ES-I3 (cell line): ENCODE results near the gene MOCOS.

Source experiments
- H3K36me3 ChIP-seq: 2 replicates; pipeline ENCODE4 v1.6.1; 2013; ENCODE audit warnings: mild to moderate bottlenecking, low read length, control low read depth, moderate library complexity; ENCODE audit not compliant: insufficient read depth
- H3K4me1 ChIP-seq: 2 replicates; pipeline ENCODE4 v1.6.1; 2013; ENCODE audit warnings: mild to moderate bottlenecking, control low read depth, low read length; ENCODE audit not compliant: insufficient read depth
- H3K9ac ChIP-seq: 2 replicates; pipeline ENCODE4 v1.6.1; 2013; ENCODE audit warnings: low read depth, mild to moderate bottlenecking, low read length, moderate library complexity
- H3K9me3 ChIP-seq: 2 replicates; pipeline ENCODE4 v1.6.1; 2013; ENCODE audit warnings: mild to moderate bottlenecking, low read length, moderate library complexity; ENCODE audit not compliant: control insufficient read depth, insufficient read depth

MOCOS gene

DNA sequence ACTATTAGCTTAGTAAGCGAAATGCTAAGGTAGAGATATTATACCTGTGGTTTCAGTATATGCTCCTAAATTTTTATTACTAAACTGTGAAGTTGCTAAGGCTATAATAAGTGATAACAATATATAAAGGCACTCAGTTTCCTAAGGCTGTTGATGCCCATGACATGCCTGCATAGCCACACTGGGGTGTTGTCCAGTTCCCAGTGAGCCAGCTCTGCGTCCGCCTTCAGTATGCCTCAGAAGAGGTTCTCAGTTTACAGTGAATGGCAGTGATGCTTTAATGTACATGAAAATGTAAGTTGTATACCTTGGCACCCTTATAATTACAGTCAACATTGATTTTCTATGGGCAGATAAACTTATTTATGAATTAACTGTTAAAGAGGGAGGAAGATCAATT is 117.4 kb downstream of the MOCOS start:
- peaks cover 9% of the 10 kb centered on the region; the same call in 1 of the 2 replicates for H3K4me1 ChIP-seq
- no peaks in the 10 kb centered on the region for H3K9me3 ChIP-seq
- no peak overlapping the region for H3K9ac ChIP-seq
- H3K36me3 ChIP-seq, result no peaks in the 10 kb centered on the region

DNA sequence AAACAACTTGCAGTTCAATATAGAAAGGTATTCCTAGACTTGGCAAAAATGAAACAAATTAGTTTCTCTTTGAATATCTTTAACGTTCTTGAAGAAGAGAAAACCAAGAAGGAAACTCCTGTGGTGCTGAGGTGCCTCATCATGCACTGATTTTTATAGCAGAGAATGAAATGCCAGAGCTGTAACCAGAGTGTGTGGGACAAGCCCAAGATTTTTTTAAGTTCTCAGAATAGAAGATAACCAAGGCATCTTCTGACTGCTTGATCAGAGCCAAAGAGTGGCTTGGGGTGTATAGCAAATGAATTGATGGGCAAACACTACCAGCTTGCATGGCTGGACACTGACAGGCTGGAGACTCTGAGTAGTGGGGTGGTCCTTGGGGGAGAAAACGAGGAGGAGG is 118.1 kb downstream of the MOCOS start:
- no peak overlapping the region for H3K9ac ChIP-seq
- H3K9me3 ChIP-seq, result no peaks in the 10 kb centered on the region
- peaks cover 9% of the 10 kb centered on the region; the same call in 1 of the 2 replicates for H3K4me1 ChIP-seq
- no peaks in the 10 kb centered on the region for H3K36me3 ChIP-seq

DNA sequence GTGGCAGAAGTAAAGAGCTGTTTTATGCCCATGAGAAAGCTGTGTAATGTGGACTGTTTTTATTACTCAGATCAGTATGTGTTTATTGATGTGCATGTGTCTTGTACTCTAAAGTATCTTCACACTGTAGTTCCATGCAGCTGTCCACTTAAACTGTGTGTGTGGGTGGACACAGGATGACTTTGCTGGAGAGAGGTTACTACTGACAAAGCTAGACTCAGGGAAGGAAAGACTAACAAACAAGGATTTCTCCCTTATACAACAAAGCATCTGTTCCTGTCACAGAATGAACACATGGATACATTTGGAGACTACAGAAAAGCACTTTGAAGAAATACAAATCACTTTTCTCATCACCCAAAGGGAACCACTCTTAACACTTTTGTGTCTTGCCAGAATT is 120.2 kb downstream of the MOCOS start:
- Histone ChIP-seq H3K9me3 (no peaks in the 10 kb centered on the region), H3K4me1 (peaks cover 9% of the 10 kb centered on the region; the same call in 1 of the 2 replicates), H3K36me3 (no peaks in the 10 kb centered on the region), H3K9ac (no peak overlapping the region)

DNA sequence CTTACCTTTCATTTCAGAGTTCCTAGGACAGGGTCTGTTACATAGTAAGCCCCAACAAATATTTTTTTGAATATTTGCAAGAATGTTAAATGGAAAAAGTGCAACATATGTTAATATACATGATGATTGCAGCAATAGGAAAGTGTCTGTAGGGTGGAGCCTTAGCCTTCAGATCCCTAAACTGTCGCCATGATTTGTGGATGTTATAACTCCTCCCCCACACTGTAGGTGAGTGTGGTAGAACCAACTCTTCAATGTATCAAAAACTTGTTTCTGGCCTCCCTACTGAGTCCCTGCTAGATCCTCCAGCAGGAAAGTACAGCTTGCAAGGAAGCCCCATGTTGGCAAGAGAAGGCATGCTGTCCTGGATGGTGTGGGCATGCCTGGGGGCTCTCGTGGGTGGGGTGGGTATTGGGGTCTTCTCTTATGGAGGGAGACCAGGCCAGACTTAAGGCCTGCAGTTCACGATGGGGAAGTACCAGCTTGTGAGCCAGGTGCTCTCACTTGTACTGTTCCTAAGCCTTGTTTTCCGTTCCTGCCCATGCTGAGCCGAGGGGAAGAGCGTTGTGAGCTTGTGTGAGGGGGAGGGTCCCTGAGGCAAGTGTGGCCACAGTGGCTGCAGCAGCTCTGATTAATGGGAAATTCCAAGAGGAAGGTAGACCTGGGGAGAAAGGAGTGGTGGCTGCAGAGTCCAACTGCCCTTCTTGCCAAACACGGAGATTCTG is 121.6 kb downstream of the MOCOS start:
- Histone ChIP-seq H3K9ac (no peak overlapping the region), H3K9me3 (no peaks in the 10 kb centered on the region), H3K36me3 (no peaks in the 10 kb centered on the region), H3K4me1 (peaks cover 9% of the 10 kb centered on the region; the same call in 1 of the 2 replicates)

DNA sequence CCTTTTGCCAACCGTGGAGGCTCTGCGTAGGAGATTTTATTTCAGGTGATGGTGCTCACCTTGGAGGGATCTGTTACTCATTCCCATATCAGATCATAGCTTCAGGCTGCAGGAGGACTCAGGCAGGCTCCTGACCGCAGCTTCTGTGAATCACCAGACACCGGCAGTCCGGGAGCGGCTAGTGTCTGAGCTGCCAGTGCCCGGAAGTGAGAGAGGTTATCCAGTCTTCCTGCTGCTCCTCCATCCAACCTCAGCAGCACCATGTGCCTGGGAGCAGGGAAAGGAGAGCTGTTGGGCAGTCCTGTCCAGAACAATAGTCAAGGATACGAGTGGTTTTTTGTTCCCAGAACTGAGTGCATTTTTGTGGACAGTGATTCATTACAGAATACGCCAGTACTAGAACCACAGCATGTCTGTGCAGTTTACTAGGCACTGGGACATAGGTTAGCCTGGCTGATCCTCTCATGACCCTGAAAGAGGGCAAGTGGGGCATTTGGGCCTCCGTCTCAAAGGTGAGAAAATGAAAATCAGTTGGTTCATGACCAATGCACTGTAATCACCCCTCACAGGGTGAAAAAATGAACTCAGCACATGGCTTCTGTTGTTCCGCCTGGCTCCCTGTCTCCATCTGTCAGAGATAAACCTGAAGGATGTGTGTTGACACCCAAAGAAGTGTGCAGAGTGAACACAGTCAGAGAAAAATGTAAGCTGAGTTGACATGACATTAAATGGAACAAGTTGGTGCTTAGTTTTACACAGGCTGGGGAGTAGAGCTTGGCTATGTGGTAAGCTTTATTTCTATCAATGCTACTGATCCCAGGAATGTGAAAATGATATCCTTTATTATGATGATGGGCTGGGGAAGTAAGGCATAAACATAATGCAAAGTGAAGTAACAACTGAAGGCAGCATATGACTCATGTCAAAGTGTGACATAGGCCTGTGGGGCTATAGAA is 122.4 kb downstream of the MOCOS start:
- Histone ChIP-seq H3K36me3 (no peaks in the 10 kb centered on the region), H3K9me3 (no peaks in the 10 kb centered on the region), H3K4me1 (peaks cover 9% of the 10 kb centered on the region; the same call in 1 of the 2 replicates), H3K9ac (no peak overlapping the region)

DNA sequence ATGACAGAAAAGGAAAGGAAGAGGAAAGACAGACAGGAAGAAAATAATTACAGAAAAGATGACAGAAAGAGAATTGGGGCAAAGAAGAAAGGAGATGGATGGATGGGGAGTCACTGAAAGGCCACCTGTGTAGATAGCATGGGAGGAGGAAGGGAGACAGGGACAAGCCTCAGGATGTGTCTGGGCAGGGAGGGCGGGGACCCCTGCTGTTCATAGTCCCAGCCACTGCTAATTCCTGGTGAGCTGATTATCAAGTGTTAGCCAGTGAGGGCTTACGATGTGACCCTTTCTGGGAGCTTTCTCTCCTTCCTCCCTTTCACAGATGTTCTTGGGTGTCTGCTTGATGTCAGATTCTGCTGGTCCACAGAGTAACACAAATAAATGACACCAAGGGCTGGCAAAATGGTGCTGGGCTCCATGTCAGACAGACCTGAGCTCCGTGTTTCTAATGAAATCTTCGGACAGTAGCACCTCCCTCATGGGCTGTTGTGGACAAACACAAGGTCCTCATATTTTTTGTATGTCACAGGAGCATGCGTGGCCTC is 123.8 kb downstream of the MOCOS start:
- H3K36me3 ChIP-seq, result no peaks in the 10 kb centered on the region

DNA sequence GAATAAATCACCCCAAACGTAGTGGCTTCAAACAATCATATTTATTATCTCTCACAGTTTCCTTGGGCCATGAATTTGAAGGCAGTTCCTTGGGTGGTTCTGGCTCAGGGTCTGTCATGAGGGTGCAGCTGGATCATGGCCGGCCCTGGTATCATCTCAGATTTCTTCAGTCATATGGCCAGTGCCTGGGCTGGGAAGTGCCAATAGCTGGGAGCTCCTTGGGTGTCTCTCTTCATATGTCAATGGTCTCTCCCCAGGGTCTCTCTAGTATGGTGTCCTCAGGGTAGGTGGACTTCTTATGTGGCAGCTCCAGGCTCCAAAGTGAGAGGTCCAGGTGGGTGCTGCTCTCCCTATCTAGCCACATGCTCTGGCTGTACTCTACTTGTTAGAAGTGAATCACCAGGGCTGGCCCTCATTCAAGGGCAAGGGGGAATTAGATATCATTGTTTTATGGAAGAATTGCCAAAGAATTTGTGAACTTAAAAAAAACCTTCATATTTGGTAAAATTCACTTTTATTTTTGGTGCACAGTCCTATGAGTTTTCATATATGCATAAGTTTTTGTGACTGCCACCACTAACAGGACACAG is 125.6 kb downstream of the MOCOS start:
- Histone ChIP-seq H3K36me3 (no peaks in the 10 kb centered on the region), H3K4me1 (peaks cover 9% of the 10 kb centered on the region; the same call in 1 of the 2 replicates), H3K9ac (no peak overlapping the region), H3K9me3 (no peaks in the 10 kb centered on the region)

More for the DNA sequence above, 123.8 kb downstream of the MOCOS start:
- H3K4me1 ChIP-seq, result peaks cover 9% of the 10 kb centered on the region; the same call in 1 of the 2 replicates
- no peaks in the 10 kb centered on the region for H3K9me3 ChIP-seq
- H3K9ac ChIP-seq, result no peak overlapping the region

DNA sequence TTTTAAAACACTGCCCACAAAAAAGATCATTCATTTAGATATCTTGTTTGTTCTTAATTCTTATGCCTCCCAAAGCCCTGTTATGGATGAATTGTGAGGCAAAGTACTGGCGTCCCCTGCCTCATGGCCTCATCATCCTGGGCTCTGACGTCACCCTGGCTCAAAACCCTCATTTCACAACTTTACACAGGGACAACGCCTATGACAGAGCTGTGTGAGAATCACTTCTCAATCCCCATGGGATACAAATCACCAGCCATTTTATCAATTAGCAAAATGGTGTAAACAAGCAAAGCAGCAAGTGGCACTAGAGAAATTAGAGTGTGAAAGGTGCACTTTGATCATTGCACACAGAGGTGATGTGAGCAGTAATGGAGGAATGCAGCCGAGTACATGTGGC is 126.8 kb downstream of the MOCOS start:
- Histone ChIP-seq H3K9me3 (no peaks in the 10 kb centered on the region), H3K36me3 (no peaks in the 10 kb centered on the region), H3K9ac (no peak overlapping the region), H3K4me1 (peaks cover 6% of the 10 kb centered on the region; the same call in 1 of the 2 replicates)

DNA sequence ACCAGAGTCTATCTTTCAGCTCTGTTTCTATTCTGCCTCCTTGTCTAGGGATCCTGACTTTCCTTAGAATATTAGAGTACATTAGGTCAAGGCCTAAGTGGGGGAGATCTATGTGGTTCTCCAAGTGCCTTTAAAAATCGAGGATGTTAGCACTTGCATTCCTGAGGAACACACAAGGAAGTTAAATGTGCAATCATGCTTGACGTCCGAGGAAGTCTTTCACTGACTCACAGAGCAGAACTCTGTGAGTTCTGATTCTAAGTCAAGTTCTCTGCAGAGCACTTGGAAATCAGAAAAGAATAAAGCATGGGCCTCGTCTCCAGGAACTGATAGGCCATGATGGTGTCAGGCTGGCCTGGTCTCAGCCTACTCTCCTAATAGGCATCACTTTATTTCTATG is 127.5 kb downstream of the MOCOS start:
- Histone ChIP-seq H3K36me3 (no peaks in the 10 kb centered on the region), H3K4me1 (no peaks in the 10 kb centered on the region), H3K9ac (no peak overlapping the region), H3K9me3 (no peaks in the 10 kb centered on the region)

DNA sequence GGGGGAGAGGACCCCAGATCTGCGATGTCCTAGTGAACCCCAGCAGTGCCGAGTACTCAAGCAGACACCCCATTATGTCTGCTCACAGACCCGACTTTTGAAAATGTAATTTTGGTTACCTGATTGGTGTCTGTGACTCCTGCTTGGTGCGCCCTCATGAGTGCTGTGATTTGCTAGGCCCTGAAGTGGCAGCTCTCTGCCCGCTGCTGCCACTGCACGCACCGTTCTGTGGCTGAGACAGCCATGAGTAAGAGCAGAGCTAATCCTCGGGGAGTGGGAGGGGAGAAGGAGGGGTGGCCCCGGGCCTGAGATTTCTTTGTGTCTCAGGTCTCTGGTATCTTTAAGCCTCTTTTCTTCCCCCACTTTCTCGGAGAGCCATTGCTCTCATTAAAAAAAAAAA is 128.4 kb downstream of the MOCOS start:
- Histone ChIP-seq H3K36me3 (no peaks in the 10 kb centered on the region), H3K4me1 (no peaks in the 10 kb centered on the region), H3K9me3 (no peaks in the 10 kb centered on the region), H3K9ac (no peak overlapping the region)

DNA sequence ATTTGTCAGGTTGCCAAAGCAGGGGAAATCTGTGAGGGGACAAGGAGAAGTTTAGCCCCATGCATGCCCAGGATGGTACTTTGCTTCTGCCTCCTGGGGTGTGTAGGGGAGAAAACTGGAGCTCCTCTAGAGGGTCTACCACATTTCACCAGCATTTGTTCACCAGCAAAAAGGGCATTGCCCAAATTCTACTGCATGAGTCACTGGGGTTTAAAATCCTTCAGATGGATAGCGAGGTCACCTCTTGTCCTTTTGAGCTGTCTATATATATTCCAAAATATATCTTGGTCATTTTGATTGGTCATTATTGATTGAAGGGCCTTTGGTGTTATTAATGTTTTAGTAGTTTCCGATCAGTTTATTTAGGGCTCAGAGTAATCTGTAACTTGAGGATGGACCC is 128.9 kb downstream of the MOCOS start:
- no peaks in the 10 kb centered on the region for H3K4me1 ChIP-seq
- no peaks in the 10 kb centered on the region for H3K9me3 ChIP-seq

More for the DNA sequence above, 128.9 kb downstream of the MOCOS start:
- no peaks in the 10 kb centered on the region for H3K36me3 ChIP-seq
- no peak overlapping the region for H3K9ac ChIP-seq
